ENCODE measurements around the gene PLCB1.

PLCB1 gene

DNA sequence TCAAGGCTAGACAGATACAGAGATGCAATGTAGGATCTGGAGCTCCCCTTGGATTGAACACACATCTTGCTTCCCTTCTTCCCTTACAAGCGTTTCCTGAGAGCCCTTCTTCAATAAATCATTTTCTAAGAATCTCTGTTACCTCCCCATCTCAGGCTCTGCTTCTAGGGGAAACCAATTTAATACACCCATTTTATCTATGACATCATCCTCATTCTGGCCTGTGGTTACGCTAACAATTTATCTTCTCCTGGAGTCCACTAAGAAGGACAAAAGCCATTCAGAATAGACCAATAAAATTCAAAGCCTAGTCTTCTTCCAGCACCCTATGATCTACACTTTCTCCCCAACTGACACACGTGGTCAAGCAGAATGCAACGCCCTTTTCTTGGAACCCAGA is 390.1 kb downstream of the PLCB1 start:
- H3K9ac ChIP-seq (ENCODE audit: low read depth in 1 of 2, low read length in 2 of 2): no peak overlapping the region
- H3K36me3 ChIP-seq (ENCODE audit: control insufficient read depth in 2 of 2, insufficient read depth in 2 of 2, low read length in 2 of 2): no peaks in the 10 kb centered on the region
- H3K4me1 ChIP-seq (ENCODE audit: control insufficient read depth in 2 of 2, insufficient read depth in 2 of 2, low read length in 2 of 2): no peaks in the 10 kb centered on the region
- no peak overlapping the region for H3K27ac ChIP-seq (ENCODE audit: low read depth in 2 of 2, low read length in 2 of 2)
- no peaks in the 10 kb centered on the region for H3K27me3 ChIP-seq (ENCODE audit: control insufficient read depth in 2 of 2, insufficient read depth in 2 of 2, low read length in 2 of 2)
- no peaks in the 10 kb centered on the region for H3K9me3 ChIP-seq (ENCODE audit: control insufficient read depth in 2 of 2, low read length in 2 of 2)
- no peak overlapping the region for H3K4me3 ChIP-seq (ENCODE audit: low read length in 2 of 2)

DNA sequence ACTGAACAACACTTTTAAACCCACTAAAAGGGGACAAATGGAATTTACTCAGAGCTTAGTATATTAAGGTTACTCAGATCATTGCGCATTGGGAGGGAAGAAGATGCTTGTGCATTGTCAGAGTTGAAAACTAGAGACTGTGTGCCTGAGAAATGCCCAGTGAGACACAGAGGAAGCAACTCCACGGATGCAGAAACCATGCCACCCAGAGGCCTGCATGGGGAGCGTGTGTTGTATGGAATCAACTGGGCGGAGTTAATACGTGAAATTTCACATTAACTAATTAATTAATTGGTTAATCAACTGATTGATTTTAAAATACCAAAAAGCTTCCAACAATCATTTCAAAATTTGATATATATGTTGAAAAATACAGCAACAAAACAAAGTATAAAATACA is 391.6 kb downstream of the PLCB1 start:
- no peaks in the 10 kb centered on the region for H3K36me3 ChIP-seq (ENCODE audit: control insufficient read depth in 2 of 2, insufficient read depth in 2 of 2, low read length in 2 of 2)
- H3K9ac ChIP-seq (ENCODE audit: low read depth in 1 of 2, low read length in 2 of 2): no peak overlapping the region
- H3K9me3 ChIP-seq (ENCODE audit: control insufficient read depth in 2 of 2, low read length in 2 of 2): no peaks in the 10 kb centered on the region
- no peak overlapping the region for H3K4me3 ChIP-seq (ENCODE audit: low read length in 2 of 2)
- H3K4me1 ChIP-seq (ENCODE audit: control insufficient read depth in 2 of 2, insufficient read depth in 2 of 2, low read length in 2 of 2): no peaks in the 10 kb centered on the region
- H3K27me3 ChIP-seq (ENCODE audit: control insufficient read depth in 2 of 2, insufficient read depth in 2 of 2, low read length in 2 of 2): no peaks in the 10 kb centered on the region
- H3K27ac ChIP-seq (ENCODE audit: low read depth in 2 of 2, low read length in 2 of 2): no peak overlapping the region

DNA sequence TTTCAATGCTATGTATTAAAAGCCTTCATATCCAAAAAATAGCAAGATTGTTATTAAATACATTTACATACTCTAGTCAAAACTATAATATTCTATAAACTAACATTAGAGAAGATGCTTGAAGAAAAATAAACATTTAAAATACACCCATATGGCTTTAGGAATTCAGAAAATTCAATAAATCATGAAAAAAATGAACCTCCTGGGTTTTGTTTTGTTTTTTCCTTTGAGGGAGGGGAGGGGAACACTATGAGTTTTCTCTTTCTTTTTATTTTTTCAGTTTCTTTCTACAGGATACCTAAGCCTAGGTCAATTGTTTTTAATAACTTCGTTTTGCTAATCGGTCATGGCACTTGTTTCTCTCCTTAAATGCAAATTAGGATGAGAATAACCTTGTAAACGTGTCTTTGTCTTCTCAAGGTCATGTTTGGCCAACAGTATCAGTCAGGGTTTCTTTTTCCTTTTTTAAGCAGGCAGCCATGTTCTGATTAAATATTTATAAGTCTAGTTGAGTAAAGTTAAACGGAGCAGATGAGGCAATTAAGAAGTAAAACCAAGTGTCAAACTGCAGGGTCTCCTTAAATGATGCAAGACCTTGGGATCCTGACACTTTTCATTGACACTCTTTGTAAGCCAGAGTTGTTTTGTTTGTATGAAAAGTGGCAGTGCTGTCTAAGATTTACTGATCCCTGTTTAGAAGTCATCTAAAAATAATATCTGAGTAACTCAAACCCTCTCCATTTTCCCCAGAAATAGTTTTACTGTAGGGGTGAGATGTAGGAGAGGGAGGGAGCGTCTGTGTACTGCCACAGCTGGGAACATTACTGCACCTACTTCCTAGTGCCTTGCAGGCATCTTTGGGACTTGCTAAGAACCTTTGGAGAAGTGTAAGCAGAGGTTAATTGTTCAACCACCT is 392.3 kb downstream of the PLCB1 start:
- Histone ChIP-seq H3K4me1 (ENCODE audit: control insufficient read depth in 2 of 2, insufficient read depth in 2 of 2, low read length in 2 of 2) (no peaks in the 10 kb centered on the region), H3K9me3 (ENCODE audit: control insufficient read depth in 2 of 2, low read length in 2 of 2) (no peaks in the 10 kb centered on the region), H3K36me3 (ENCODE audit: control insufficient read depth in 2 of 2, insufficient read depth in 2 of 2, low read length in 2 of 2) (no peaks in the 10 kb centered on the region), H3K4me3 (ENCODE audit: low read length in 2 of 2) (no peak overlapping the region), H3K27me3 (ENCODE audit: control insufficient read depth in 2 of 2, insufficient read depth in 2 of 2, low read length in 2 of 2) (no peaks in the 10 kb centered on the region), H3K27ac (ENCODE audit: low read depth in 2 of 2, low read length in 2 of 2) (no peak overlapping the region), H3K9ac (ENCODE audit: low read depth in 1 of 2, low read length in 2 of 2) (no peak overlapping the region)

DNA sequence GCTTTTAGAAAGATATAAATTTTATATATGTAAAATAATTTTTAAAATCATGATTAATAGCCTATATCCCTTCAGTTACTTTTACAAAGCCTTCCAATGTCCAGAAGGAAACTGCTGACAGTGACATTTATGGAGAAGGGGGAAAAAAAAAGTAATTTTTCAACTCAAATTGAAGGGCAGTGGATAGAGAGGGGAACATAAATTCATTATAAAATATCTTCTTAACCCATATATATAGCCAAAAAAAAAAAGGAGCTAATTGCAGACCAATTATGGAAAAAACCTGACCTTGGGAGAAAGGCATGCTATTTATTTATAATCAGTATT is 392.9 kb downstream of the PLCB1 start:
- no peak overlapping the region for H3K9ac ChIP-seq (ENCODE audit: low read depth in 1 of 2, low read length in 2 of 2)
- no peak overlapping the region for H3K4me3 ChIP-seq (ENCODE audit: low read length in 2 of 2)
- no peaks in the 10 kb centered on the region for H3K9me3 ChIP-seq (ENCODE audit: control insufficient read depth in 2 of 2, low read length in 2 of 2)
- no peaks in the 10 kb centered on the region for H3K4me1 ChIP-seq (ENCODE audit: control insufficient read depth in 2 of 2, insufficient read depth in 2 of 2, low read length in 2 of 2)
- H3K36me3 ChIP-seq (ENCODE audit: control insufficient read depth in 2 of 2, insufficient read depth in 2 of 2, low read length in 2 of 2): no peaks in the 10 kb centered on the region
- no peak overlapping the region for H3K27ac ChIP-seq (ENCODE audit: low read depth in 2 of 2, low read length in 2 of 2)
- H3K27me3 ChIP-seq (ENCODE audit: control insufficient read depth in 2 of 2, insufficient read depth in 2 of 2, low read length in 2 of 2): no peaks in the 10 kb centered on the region

DNA sequence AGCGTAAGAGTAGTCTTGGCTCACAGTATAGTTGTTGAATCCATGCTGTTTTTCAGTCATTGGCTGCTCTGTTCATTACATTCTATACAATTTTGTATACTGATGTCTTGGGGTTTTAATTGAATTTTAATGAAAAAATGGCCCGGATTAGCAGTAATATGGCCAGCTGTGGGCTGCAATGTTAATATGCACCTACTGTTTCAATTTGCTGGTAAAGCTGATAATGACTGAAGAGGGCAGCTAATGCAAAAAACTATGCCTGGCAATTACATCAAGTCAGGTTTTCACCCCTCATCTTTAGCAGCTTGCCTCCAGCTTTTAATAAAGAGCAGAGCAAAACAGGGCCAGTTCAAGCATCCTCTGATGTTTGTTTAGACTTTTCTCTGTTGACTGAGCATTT is 394.5 kb downstream of the PLCB1 start:
- Histone ChIP-seq H3K4me3 (ENCODE audit: low read length in 2 of 2) (no peak overlapping the region), H3K27me3 (ENCODE audit: control insufficient read depth in 2 of 2, insufficient read depth in 2 of 2, low read length in 2 of 2) (no peaks in the 10 kb centered on the region), H3K4me1 (ENCODE audit: control insufficient read depth in 2 of 2, insufficient read depth in 2 of 2, low read length in 2 of 2) (no peaks in the 10 kb centered on the region), H3K9ac (ENCODE audit: low read depth in 1 of 2, low read length in 2 of 2) (no peak overlapping the region), H3K27ac (ENCODE audit: low read depth in 2 of 2, low read length in 2 of 2) (no peak overlapping the region), H3K36me3 (ENCODE audit: control insufficient read depth in 2 of 2, insufficient read depth in 2 of 2, low read length in 2 of 2) (no peaks in the 10 kb centered on the region), H3K9me3 (ENCODE audit: control insufficient read depth in 2 of 2, low read length in 2 of 2) (no peaks in the 10 kb centered on the region)

DNA sequence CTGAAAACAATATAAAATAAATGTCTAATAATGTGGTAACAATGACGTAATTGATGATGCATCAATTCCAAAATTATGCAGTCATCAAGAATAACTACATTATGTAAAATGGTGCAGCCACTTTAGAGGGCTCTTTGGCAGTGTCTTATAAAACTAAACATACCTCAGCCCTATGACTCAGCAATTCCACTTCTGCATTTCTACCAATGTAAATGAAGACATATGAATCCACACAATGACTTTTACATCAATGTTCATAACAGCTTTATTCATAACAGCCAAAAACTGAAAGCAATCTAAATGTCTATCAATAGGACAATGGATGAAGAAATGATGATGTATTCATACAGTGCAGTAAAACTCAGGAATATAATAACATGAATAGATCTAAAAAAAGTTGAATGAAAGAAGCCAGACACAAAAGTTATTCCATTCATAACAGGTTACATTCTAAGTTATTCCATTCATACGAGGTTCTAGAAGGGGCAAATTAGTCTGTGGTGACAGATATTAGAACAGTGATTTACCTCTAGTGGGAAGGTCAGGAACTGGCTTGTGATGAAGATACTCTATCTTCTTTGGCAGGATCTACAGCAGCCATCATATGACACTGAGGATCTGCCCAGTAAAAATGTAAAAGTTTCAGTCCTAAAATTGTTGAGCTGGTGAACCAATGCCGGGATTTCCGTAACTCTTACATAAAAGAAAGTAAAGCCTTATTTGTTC is 396.1 kb downstream of the PLCB1 start:
- Histone ChIP-seq H3K36me3 (ENCODE audit: control insufficient read depth in 2 of 2, insufficient read depth in 2 of 2, low read length in 2 of 2) (no peaks in the 10 kb centered on the region), H3K9ac (ENCODE audit: low read depth in 1 of 2, low read length in 2 of 2) (no peak overlapping the region), H3K27me3 (ENCODE audit: control insufficient read depth in 2 of 2, insufficient read depth in 2 of 2, low read length in 2 of 2) (no peaks in the 10 kb centered on the region), H3K4me3 (ENCODE audit: low read length in 2 of 2) (no peak overlapping the region), H3K4me1 (ENCODE audit: control insufficient read depth in 2 of 2, insufficient read depth in 2 of 2, low read length in 2 of 2) (no peaks in the 10 kb centered on the region), H3K9me3 (ENCODE audit: control insufficient read depth in 2 of 2, low read length in 2 of 2) (no peaks in the 10 kb centered on the region), H3K27ac (ENCODE audit: low read depth in 2 of 2, low read length in 2 of 2) (no peak overlapping the region)

DNA sequence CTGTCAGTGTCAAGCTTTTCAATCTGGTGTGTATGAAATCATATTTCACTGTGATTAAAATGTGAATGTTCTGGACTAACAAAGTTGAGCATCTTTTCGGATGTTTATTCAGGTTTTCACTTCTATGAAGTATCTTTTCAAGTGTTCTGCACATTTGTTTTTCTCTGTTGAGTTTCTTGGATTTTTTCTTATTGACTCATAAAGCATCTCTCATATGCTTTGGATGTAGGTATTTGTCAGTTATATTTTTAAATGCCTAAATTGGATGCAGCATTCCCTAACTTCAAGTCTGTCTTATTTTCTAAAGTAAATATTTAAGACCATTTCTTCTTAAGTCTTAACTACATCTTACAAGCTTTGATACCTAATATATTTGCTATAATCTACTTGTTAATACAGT is 398.0 kb downstream of the PLCB1 start:
- H3K9me3 ChIP-seq (ENCODE audit: control insufficient read depth in 2 of 2, low read length in 2 of 2): no peaks in the 10 kb centered on the region
- H3K27ac ChIP-seq (ENCODE audit: low read depth in 2 of 2, low read length in 2 of 2): no peak overlapping the region
- no peaks in the 10 kb centered on the region for H3K27me3 ChIP-seq (ENCODE audit: control insufficient read depth in 2 of 2, insufficient read depth in 2 of 2, low read length in 2 of 2)
- no peaks in the 10 kb centered on the region for H3K36me3 ChIP-seq (ENCODE audit: control insufficient read depth in 2 of 2, insufficient read depth in 2 of 2, low read length in 2 of 2)
- no peak overlapping the region for H3K4me3 ChIP-seq (ENCODE audit: low read length in 2 of 2)
- no peaks in the 10 kb centered on the region for H3K4me1 ChIP-seq (ENCODE audit: control insufficient read depth in 2 of 2, insufficient read depth in 2 of 2, low read length in 2 of 2)
- H3K9ac ChIP-seq (ENCODE audit: low read depth in 1 of 2, low read length in 2 of 2): no peak overlapping the region

DNA sequence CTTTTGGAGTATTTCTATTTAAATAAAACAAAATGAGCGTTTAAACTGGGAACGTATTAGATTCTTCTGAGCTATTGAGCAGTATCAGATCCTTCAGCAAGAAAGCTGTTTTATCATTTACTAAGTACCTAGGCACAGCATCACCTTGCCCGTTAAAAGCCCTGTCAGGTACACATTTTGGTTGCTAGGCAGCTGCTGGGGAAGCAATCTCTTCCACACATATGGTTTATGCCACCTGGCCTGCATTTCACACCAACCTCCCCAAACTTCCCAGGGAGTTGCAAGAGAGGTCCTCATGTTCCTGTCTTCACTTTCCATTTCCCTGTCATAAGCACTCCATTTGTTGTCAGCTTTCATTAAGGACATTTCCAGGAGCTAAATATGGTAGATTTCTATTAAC is 400.1 kb downstream of the PLCB1 start:
- Histone ChIP-seq H3K27me3 (ENCODE audit: control insufficient read depth in 2 of 2, insufficient read depth in 2 of 2, low read length in 2 of 2) (no peaks in the 10 kb centered on the region), H3K4me1 (ENCODE audit: control insufficient read depth in 2 of 2, insufficient read depth in 2 of 2, low read length in 2 of 2) (no peaks in the 10 kb centered on the region), H3K27ac (ENCODE audit: low read depth in 2 of 2, low read length in 2 of 2) (no peak overlapping the region), H3K4me3 (ENCODE audit: low read length in 2 of 2) (no peak overlapping the region), H3K36me3 (ENCODE audit: control insufficient read depth in 2 of 2, insufficient read depth in 2 of 2, low read length in 2 of 2) (no peaks in the 10 kb centered on the region), H3K9ac (ENCODE audit: low read depth in 1 of 2, low read length in 2 of 2) (no peak overlapping the region), H3K9me3 (ENCODE audit: control insufficient read depth in 2 of 2, low read length in 2 of 2) (no peaks in the 10 kb centered on the region)

DNA sequence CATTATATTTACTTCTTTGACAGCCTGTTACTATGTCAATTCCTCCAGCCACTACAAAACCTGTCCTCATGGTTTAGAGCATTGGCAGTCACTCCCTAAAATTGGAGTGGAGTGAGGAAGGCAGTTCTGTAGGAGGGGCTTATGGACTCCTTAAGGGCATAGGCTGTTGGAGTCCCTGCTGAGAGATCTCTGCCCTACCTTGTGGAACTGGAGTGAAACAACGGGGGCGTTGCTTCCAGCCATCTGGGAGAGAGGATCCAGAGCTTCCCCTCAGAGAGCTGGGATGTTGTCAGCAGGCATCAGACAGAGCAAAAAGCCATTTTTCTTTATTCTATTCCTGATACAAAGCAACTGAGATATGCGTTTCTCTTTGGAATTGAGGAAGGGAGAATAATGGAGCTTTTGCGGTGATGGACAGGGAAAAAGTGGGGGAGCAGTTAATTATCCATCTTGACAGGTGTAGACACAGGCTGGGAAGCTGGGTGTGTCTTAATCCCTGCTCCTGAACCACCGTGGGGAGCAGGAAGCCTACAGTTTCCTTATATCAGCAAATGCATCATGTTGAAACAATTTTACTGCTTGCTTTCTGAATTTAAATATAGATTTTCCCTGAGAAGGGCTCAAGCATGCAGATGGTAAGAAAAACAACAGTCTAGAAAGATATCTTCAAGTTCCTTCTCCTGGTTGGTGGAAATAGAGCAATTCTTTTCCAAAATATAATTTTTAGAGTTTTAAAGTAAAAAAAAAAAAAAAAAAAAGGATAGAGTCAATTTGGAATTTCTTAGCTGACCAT is 402.5 kb downstream of the PLCB1 start:
- no peaks in the 10 kb centered on the region for H3K27me3 ChIP-seq (ENCODE audit: control insufficient read depth in 2 of 2, insufficient read depth in 2 of 2, low read length in 2 of 2)
- H3K27ac ChIP-seq (ENCODE audit: low read depth in 2 of 2, low read length in 2 of 2): no peak overlapping the region
- H3K4me1 ChIP-seq (ENCODE audit: control insufficient read depth in 2 of 2, insufficient read depth in 2 of 2, low read length in 2 of 2): no peaks in the 10 kb centered on the region
- H3K9ac ChIP-seq (ENCODE audit: low read depth in 1 of 2, low read length in 2 of 2): no peak overlapping the region
- H3K9me3 ChIP-seq (ENCODE audit: control insufficient read depth in 2 of 2, low read length in 2 of 2): no peaks in the 10 kb centered on the region
- H3K4me3 ChIP-seq (ENCODE audit: low read length in 2 of 2): no peak overlapping the region
- no peaks in the 10 kb centered on the region for H3K36me3 ChIP-seq (ENCODE audit: control insufficient read depth in 2 of 2, insufficient read depth in 2 of 2, low read length in 2 of 2)
